ENCODE measurements around the gene SSC5D.
"Not testable (repeated sequence)": the region's sequence is repeated elsewhere in the genome, so short reads cannot be mapped to it uniquely, and the experiment has no call there.

Gene SSC5D

DNA sequence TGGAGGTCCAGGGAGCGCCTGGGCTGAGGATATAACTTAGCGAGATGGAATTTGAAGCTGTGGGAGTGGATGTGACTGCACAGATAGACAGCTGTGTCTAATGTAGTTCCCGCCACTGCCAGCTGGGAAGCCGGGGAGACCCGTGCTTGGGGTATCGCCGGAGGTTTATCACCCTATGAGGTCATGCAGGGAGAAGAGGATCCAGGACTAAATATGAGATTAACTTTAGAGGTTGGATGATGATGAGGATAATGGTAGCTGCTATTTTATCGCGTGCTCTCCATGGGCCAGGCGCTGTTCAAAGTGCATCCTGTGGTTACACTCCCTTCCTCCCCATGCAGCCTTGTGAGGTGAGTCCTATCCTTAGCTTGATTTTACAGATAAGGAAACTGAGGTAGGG is 19.9 kb downstream of the SSC5D start:
- DNase-seq = no peak

DNA sequence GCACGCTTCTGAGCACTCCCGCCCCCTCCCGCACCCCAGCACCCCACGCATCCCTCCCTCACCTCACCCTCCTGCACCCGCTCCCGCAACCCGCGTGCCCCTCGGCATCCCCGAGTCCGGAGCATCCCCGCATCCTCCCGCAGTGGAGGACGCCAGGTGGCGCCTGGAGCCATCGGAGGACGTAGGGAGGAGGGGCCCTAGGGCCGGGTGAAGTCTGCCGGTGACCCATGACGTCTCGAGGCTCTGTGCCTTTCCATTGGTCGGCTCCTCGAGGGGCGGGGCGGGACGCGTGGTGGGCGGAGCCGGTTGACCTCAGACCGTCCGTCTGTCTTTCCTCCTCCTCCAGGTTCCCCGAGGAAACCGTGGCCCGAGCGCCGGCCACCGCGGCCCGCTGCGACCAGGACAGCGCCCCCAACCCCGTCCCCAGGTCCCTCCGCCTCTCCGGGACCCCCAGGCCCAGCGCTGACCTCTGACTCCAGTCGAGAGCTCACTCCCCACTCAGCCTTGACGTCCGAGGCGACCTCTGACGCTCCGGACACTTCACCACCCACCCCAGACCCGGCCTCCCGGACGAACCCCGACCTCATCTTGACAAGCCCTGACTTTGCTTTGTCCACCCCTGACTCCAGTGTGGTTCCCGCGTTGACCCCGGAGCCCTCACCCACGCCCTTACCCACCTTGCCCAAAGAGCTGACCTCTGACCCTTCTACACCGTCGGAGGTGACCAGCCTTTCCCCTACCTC is 28.8 kb downstream of the SSC5D start:
- peak; percentile 90 for DNase-seq

DNA sequence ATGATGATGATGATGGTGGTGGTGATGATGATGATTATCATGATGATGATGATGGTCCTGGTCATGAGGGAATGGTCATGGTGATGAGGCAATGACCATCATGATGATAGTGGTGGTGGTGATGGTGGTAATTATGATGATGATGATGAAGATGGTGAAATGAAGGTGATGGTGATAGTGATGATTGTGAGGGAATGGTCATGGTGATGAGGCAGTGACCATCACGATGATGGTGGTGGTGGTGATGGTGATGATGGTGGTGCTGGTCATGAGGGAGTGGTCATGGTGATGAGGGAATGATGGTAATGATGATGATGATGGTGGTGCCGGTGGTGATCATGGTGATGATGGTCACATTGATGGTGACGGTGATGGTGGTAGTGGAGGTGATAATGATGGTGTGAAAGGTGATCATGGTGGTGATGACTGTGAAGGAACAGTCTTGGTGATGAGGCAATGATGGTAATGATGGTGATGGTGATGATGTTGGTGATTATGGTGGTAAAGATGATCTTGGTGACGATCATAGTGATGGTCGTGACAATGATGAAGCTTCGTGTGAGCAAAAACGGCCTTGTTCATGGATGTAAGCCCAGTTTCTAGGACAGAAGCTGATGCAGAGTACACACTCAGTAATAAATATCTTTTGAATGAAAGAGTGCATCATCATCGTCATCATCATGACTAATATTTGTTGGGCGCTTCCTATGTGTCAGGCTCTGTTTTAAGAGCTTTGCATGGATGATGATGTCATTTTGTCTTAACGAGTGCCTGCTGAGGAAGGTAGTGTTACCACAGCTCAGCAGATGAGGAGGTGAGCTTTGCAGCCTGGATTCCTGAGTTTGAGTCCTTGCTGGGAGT is 31.4 kb downstream of the SSC5D start:
- DNase-seq = no peak

DNA sequence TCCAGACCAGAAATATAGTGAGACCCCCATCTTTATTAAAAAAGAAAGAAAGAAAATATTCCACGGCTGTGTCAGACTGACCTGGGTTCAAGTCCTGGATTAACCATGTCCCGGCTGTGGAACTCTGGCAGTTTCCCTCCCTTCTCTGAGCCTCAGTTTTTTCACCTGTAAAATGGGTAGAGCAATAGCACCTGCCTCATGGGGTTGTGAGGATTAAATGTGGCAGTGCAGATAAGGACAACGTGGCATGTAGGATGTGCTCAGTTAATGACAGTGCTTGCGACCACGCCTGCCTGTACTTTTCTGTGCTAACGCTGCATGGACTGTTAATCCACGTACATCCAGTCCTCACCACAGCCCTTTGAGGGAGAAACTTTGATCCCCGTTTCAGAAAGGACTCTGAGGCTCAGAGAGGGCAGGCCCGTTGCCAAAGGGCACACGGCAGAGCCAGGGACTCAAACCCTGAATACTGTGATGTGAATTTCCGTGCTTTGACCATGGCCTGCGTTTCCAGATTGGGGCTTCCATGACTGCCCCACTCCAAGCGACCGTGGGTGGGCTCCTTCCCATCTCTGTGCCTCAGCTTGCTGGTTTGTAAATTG is 32.6 kb downstream of the SSC5D start:
- DNase-seq = no peak

DNA sequence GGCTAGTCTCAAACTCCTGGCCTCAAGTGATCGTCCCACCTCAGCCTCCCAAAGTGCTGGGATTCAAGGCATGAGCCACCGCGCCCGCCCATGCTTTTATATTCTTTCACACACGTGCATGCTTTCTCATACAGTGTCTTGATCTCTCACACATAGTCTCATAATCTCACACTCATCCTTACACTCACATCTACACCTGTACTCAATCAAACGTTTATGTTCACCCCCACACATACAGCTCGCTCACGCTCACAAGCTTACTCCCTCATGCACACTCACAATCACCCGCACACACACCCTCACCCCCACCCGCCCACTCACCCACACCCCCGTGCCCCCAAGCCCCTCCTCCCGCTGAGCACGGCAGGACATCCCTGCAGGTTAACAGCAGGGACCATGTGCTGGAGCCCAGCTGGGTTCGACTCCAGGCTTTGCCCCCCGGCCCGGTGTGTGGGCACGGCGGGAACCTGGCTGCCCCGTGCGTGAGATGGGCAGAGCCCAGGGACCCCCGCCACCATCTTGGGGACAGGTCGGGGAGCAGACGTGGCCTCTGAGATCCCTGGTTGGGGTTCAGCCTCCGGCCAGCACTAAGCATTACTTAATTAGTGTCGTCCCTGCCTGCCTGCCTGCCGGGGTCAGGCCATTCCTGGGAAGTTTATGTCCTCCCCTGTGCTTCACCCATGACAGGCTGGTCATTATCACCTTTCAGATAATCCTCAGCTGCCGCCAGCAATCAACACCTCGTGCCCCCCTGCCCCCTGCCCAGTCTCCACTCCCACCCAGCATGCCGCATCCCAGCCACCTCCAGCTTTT is 37.3 kb downstream of the SSC5D start:
- DNase-seq = no peak

DNA sequence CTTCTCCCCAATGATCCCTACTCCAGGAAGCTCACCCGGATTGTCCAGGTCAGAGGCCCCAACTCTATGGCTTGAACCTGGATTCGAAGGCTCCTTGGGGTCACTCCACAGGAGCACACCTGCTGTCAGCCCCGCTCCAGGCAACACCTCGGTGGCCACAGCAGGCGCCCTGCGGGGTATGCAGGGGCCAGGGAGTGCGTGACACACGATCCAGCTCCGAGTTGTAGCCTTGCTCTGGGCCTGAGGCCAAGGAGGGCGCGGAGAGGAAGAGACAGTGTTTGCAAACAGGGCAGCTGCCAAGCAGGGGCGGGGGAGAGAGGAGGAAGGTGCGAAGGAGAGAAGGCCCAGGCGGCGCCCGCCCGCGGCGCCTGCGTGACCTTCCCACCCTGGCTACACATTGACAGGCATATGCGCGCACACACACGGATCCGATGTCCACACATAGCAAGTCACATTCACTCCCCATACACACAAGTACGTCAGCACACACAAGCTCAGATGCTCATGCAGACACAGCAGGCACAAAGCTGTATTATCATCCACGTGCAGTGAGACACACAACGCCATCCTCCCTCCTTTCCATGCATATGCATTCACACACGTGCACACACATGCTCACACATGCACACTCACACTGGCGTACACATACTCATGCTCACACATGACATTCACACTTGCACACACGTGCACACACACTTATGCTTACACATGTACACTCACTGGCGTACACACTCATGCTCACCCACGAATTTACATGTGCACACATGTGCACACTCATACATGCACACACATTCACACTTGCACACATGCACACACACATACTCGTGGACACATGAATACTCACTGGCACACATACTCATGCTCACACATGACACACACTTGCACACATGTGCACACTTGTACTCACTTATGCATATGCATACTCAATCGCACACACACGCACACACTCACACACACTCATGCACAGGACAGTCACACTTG is 38.3 kb downstream of the SSC5D start:
- DNase-seq = no peak

DNA sequence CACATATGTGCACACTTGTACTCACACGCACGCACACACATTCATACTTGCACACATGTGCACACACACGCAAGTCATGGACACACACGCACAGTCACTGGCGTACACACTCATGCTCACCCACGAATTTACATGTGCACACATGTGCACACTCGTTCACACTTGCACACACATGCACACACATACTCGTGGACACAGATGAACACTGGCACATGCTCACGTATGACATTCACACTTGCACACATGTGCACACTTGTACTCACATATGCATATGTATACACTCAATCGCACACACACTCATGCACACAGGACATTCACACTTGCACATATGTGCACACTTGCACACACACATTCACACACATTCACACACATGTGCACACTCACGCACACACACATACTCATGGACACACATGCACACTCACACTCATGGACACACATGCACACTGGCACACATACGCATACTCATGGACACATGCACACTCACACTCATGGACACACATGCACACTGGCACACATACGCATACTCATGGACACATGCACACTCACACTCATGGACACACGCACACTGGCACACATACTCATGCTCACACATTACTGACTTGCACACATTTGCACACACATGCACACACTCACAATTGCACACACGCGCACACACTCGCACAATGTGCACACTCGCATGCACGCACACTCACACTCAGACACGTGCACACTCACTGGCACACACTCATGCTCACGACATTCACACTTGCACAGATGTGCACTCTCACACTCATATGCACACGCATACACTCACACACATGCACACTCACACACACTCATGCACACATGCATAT is 39.2 kb downstream of the SSC5D start:
- DNase-seq = no peak

DNA sequence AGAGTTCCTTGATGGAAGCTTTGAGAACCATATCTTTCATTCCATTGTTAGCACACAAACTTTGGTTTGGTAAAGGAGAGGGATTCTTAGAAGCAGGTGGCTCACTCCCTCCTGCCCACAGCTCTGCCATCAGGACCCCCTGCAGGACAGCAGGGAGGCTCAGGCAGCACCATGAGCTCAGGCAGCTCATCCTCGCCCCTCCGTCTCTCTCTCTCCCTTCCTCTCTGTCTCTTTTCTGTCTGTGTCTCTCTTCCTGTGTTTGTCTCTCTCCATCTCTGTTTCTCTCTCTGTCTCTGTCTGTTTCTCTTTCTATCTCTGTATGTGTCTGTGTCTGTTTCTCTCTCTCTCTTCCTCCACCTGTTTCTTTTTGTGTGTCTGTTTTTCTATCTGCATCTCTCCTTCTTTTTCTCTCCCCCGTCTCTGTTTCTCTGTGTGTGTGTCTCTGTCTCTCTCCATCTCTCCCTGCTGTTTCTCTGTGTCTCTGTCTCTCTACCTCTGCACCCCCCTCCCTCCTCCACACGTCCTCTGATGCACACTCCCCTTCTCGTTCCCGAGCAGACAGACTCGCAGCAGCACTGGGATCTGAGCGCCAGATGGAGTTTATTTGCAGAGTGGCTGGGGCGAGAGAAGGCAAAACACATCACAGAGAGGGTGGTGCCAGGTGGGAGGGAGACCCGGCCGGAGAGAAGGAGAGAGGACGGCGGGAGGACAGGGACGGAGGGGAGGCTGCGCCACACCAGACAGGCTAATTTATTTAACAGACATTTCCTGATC is 40.0 kb downstream of the SSC5D start:
- no peak for DNase-seq

DNA sequence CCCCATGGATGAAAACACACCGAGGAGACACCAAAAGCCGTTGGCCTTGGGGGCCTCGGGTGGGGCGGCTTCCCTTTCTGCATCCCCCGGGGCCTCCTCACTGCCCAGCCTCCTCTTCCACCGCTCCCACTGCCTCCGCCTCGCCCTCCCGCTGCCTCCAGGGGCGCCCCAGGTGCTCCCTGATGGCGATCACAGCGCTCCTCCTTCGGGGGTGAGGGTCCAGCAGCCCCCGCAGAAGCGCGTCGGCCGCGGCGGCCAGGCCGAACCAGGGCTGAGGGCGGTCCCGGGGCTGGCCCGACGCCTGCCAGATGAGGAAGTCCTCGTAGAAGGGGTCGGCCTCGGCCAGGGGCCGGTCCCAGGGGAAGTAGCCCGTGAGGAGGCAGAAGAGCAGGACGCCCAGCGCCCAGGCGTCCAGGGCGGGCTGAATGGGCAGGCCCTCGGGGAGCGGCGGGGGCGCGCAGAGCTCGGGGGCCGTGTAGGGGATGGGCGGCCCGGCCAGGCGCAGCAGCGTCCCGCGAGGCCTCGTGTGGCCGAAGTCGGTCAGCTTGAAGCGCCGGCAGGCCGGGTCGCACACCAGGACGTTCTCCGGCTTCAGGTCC is 41.5 kb downstream of the SSC5D start:
- DNase-seq = no peak

DNA sequence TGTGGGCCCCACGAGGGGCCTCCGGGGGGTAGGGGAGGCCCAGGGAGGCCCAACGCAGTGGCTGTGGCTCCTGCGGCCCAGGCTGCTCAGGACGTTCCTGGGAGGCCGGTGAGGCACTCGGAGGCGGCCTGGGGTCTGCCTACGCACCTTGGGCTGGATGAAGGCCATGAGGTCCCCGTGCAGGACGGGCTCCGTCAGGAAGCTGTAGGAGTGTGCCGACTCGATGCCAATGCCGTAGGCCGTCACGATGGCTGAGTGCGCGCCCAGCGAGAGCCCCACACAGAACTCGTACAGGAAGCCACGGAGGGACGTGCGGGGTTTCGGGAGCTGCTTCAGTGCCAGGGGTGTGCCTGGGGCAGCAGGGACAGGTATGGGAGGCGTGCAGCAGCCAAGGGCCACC is 42.8 kb downstream of the SSC5D start:
- no peak for DNase-seq

DNA sequence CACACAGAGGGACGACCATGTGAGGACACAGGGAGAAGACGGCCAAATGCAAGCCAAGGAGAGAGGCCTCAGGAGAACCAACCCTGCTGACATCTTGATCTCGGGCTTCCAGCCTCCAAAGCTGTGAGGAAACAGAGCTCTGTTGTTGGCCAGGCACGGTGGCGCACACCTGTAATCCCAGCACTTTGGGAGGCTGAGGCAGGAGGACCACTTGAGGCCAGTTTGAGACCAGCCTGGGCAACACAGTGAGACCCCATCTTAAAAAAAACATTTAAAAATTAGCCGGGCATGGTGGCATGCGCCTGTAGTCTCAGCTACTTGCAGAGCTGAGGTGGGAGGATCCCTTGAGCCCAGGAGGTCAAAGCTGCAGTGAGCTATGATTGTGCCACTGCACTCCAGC is 46.0 kb downstream of the SSC5D start:
- not testable (repeated sequence) for DNase-seq

DNA sequence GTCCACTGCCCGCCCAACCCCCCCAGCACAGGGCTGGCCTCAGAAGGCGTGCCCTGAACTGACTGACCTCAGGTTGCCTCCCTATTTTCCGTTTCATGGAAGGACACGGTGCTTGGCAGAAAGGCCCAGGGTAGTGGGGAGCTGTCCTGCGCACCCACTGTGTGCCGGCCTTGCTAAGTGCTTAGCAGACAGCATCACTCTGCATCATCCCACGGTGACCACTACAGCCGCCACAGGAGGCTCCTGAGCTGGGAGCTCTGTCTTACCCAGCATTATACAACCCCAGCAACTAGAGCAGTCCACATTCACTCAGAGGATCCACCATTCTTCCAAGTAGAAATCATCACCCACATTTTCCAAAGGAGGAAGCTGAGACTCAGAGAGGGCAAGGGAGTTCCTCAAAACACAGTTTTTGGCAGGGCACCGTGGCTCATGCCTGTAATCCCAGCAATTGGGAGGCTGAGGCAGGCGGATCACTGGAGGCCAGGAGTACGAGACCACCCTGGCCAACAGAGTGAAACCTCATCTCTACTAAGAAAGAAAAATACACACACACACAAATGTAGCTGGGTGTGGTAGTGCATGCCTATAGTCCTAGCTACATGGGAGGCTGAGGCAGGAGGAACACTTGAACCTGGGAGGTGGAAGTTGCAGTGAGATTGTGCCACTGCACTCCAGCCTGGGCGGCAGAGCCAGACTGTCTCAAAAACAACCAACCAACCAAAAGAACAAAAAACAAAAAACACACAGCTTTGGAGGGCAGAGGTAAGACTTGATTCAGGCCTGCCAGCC is 47.1 kb downstream of the SSC5D start:
- no peak for DNase-seq

DNA sequence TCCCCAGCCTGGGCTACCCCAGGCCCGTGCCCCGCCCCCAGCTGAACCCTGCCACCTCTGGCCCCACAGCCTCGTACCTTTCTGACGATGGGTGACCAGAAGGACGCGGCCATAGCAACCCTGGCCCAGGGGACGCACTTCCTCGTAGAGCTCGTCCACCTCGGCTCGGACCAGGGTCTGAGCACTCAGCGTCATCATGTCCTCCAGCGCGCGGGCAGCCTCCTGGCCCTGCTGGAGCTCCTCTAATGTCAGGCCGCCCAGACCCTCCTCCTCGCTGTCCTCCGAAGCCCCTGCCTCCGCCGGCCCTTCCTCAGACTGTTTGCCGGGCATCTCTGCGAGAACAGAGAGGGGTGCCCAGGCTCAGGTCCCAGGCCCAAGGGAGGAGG is 47.7 kb downstream of the SSC5D start:
- DNase-seq = no peak

DNA sequence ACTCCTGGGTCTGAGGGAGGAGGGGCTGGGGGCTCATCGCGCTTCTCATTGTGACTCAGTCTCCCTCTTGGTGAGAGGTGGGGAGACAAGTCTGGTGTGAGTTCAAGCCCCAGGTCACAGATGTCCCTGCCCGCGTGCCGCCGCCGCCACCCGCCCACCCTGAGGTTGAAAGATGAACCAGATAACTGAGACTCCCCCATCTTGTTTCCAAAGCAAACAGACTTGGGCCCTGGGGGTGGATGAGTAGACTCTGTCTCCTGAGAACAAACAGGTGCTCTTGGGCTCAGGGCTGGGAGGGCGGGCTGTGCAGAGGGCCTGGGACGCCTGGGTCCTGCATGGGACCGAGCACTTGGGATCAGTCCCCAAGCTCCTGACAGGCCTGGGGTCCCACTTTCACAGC is 48.1 kb downstream of the SSC5D start:
- DNase-seq = no peak

DNA sequence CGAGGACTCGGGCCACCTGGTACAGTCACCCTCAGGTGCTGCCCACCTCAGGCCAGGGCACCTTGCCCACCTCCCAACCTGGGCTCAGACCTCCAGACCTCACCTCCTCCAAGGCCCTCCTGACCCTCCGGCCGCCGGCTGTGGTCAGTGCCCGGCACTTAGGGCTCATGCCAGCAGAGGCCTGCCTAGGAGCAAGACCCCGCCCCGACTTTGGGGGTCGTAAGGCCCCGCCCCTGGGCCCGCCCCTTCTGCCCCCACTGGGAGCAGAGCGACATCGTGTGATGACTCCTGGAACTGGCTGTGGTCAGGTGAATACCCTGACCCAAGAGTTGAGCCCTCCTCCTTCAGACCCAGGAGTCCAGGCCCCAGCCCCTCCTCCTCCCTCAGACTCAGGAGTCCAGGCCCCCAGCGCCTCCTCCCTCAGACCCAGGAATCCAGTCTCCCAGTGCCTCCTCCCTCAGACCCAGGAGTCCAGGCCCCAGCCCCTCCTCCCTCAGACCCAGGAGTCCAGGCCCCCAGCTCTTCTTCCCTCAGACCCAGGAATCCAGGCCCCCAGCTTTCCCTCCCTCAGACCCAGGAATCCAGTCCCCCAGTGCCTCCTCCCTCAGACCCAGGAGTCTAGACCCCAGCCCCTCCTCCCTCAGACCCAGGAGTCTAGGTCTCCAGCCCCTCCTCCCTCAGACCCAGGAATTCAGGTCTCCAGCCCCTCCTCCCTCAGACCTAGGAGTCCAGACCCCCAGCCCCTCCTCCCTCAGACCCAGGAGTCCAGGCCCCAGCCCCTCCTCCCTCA is 48.9 kb downstream of the SSC5D start, which contains the start of gene SBK2:
Gene SBK2, minus strand, starts transcription at position 183 of the 790 bp plus-strand sequence. CDS start 839 bp downstream, outside the sequence.
- no peak for DNase-seq

DNA sequence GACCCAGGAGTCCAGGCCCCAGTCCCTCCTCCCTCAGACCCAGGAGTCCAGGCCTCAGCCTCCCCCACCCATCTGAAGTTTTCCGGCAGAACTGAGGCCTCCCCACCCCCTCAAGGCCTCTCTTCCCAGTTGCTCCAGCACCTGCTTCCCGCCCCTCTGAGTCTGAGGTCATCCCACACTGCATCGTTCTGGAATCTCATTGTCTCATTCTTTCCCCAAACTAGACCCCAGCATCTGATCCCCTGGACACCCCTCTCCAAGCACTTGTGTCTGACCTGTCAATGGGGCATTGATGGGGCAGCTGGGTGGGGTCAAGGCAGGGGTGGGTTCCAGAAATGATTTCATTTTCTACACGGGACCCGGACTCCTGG is 49.5 kb downstream of the SSC5D start:
- DNase-seq = no peak

DNA sequence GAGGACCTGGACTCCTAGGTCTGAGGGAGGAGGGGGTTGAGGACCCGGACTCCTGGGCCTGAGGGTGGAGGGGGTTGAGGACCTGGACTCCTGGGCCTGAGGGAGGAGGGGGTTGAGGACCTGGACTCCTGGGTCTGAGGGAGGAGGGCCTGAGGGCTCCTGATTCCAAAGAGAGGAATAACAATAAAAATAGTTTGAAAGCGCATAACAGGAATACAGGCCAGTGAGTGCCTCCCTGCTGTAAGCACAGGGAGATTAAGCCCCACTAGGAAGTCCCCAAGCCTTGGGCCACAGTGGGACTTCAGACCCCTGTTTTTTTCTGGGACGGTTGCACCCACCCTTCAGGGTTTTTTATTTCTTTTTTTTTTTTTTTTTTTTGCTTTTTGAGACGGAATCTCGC is 49.9 kb downstream of the SSC5D start:
- DNase-seq = no peak

Measured in activated T-cell treated with anti-CD3 and anti-CD28 coated beads, Interleukin-2, amount 50 U/mL, for 1 hour (primary cell).